HG02678 (cell line): Measurements from ENCODE around the gene RRP1.
"Not testable (repeated sequence)": the region's sequence is repeated elsewhere in the genome, so short reads cannot be mapped to it uniquely, and the experiment has no call there.

Source experiments
- ATAC-seq: cut with Tn5 transposase; IDR thresholded peaks from one replicate; pipeline ENCODE4 v1.9.1; 2021; ENCODE audit warnings: mild to moderate bottlenecking, moderate library complexity; ENCODE audit not compliant: unreplicated experiment

RRP1 gene

DNA sequence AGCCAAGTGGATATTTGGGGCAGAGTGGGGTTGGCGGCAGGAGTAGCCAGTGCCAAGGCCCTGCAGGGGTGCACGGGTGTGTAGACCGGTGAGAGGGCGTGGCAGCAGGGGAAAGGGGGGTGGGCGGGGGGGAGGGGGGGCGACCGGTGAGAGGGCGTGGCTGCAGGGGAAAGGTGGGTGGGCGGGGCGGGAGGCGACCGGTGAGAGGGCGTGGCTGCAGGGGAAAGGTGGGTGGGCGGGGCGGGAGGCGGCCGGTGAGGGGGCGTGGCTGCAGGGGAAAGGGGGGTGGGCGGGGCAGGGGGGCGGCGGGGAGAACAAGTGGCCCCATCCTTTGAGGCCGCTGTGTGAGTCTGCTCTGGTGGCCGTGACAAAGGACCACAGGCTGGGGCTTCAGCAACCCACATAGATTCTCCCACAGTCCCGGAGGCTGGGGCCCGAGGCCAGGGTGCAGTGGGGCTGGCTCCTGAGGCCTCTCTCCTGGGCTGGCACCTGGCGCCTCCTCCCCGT is 25.8 kb downstream of the RRP1 start:
- no peak for ATAC-seq

DNA sequence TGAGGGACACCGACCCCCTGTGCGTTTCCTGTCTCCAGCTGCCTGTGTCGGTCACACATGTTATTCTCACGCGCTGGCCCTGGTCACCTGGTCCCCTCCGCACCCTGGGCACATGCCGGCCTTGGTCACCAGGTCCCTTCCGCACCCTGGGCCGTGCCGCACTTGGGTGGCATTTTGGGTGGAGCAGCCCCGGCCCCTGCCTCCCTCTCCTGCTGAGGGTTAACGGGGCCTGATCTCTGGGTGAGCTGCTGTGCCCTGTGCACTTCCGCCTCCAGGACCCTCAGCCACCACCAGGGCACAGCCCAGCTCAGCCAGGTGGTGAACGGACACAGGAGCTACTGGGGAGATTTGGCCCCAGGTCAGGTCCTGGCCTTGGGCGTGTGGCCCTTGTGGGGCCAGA is 26.6 kb downstream of the RRP1 start:
- ATAC-seq: no peak

DNA sequence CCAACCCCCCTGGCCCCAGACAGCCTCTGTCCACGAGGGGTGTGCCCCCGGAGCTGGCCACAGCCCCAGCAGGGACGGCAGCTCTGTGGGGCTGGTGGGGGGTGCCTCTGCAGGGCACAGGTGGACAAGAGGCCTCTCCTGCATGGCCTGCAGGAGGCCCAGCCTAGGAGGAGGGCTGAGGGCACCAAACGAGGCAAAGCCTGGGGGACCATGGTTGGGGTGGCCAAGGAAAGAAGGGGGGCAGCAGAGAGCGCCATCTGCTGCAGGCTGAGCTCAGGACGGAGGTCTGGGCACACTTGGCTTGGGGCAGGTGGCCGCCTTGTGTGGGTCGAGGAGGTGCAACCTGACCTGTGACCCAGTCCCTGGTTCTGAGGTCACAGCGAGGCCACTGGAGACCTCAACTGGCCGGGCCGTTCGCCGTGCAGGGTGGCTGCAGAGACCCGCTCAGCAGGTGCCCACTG is 27.3 kb downstream of the RRP1 start:
- no peak for ATAC-seq

DNA sequence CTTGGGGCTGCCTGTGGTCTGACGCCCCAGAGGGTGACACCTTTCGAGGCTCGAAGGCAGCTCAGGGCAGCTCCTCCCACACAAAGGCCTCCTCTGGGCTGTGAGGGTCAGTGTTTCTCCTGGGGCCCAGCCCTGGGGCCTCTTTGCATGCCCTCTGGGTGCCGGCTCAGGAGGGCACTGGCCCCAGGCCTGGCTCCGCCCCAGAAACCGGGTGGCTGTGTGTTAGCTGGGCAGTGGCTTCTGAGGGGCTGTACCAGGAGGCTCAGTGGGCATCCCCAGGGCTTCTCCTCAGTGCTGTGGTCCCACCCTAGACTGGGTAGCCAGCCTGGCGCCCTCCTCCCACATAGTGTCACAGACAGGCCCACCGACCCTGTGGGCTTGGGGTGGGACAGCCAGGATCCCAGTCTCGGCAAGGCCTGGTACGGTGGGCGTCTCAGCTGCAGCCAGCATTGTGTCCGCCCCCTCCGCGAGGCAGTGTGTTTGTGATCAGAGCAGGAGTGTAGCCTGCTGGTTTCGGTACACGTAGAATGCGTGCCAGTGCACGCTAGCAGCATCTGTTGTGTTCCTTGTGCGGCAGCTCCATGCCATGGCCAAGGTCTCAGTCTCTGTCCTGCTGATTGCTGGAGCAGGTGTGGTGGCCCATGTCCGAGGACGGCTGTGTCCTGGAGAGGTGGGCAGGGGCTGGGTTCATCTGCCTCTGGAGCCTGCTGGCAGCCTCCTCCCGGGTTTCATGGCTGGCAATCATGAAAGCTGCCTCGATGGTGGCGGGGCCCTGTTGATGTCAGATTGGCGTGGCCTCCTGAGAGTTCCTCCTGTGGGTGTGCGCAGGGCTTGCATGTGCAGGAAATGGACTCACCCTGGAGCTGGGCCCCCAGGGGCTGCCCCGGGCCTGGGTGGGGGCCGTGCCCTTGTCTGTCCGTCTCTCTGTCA is 28.0 kb downstream of the RRP1 start:
- ATAC-seq: no peak

DNA sequence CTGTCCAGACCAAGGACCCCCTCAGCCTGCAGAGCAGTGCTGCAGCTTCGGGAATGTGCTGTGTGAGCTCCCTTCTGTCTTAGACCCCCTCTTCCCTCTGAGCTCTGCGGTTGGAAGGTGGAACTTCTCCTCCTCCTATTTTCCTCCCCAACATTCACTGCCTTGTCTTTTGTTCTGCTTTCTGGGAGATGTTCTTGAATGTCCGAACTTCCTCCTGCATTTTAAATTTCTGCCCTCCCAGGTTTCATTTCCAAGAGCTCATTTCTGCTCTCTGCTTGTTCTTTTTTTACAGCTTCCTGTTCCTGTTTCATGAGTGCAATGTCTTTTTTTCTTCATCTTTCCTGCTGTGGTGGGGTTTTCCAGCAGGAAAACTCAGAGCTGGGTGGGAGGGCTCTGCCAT is 29.3 kb downstream of the RRP1 start:
- no peak for ATAC-seq

DNA sequence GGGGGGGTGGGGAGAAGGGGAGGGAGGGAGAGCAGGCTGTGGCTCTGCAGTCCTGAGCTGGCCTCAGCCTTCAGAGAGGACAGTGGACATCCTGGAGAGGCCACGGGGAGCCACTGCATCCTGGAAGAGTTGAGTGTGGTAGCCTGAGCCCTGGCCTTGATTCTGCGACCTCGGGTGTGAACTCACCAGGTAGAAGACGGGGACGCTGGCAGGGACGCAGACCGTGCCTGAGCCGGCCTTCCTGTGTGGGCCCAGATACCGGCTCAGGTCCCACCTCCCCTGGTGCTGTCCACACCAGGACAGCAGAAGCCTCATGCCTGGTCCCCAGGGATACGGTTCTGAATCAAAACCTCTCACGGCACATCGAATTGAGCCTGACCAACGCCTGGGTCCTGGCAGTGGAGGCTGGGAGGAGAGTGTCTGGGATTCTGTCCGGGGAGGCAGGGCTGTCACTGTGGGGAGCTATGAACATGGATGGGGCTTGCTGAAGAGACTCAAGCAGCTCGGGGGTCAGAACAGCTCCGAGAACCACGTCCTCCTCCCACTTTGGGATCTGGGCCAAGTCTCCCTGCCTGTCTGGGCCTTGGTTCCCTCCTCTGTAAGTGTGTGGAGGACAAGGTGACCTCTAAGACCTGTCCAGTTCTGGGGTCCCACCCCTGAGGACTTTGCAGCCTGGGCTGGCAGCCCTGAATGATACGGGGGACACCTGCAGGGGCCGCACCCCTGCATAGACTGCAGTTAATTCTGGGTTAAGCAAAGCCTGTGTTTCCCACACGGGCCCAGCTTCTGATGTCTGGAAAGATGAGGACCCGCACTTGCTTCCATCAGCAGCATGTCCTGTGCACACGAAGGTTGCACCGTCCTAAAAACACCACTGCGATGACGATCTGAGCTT is 30.4 kb downstream of the RRP1 start:
- ATAC-seq: no peak

DNA sequence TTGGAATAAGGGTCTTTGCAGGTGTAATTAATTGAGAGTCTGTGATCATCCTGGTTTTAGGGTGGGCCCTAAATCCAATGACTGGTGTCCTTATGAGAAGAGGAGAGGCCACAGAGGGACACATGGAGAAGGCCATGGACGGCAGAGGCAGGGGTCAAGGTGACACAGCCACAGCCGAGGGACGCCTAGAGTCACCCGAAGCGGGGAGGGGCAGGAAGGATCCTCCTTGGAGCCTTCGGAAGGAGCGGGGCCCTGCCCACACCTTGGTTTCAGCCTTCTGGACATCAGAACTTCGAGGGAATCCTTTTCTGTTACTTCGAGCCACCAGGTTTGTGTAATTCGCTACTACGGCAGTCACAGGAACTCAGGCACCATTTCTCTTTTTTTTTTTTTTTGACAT is 31.1 kb downstream of the RRP1 start:
- ATAC-seq: no peak

DNA sequence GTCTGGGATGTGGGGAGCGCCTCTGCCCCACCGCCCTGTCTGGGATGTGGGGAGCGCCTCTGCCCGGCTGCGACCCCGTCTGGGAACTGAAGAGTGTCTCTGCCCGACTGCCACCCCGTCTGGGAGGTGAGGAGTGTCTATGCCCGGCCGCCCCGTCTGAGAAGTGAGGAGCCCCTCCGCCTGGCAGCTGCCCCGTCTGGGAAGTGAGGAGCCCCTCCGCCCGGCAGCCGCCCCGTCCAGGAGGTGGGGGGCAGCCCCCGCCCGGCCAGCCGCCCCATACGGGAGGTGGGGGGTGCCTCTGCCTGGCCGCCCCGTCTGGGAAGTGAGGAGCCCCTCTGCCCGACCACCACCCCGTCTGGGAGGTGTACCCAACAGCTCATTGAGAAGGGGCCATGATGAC is 32.8 kb downstream of the RRP1 start:
- not testable (repeated sequence) for ATAC-seq

DNA sequence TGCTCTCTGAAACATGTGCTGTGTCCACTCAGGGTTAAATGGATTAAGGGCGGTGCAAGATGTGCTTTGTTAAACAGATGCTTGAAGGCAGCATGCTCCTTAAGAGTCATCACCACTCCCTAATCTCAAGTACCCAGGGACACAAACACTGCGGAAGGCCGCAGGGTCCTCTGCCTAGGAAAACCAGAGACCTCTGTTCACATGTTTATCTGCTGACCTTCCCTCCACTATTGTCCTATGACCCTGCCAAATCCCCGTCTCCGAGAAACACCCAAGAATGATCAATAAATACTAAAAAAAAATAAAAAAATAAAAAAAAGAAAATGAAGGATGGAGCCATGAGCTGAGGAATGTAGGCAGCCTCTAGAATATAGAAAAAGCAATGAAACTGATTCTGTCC is 33.4 kb downstream of the RRP1 start:
- not testable (repeated sequence) for ATAC-seq

DNA sequence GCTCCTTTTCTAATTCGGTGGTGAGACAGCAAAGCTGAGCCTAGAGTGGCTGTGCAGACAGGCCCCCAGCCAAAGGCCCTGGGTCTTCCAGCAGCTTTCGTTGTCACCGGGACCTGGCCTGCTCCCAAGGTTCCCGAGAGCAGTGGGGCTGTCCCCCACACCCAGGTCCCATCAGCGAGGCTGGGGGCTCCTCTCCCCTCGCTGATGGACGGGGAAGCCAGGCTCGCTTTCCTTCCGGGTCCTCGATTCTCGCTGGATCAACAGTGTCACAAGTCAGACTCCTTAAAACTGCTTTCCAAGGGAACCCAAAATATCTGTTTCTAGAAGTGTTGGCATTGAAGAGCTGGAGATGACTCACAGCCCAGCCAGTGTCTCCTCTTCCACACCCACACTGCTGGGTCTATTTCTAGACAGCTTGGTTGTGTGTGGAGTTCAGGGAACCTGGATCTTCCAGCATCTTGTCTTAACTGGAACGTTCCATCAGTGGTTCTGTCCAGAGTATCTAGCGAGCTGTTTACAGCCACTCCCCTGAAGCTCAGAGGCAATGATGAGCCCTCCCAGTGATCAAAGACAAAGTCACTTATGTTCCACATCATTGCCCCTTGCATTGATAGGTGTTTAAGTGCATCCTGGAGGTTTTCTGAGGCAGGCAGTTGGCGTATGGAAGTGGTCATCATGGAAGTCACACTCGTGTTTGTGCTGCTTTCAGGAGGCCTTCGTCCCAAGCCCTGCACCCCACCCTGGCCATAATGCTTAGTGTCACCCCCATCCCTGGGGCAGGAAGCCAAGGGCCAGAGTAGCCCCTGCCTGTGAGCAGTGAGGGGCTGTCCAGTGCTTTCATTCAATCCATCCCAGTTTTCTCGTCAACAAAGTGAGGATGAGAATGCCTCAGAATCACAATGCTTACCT is 35.2 kb downstream of the RRP1 start:
- no peak for ATAC-seq

DNA sequence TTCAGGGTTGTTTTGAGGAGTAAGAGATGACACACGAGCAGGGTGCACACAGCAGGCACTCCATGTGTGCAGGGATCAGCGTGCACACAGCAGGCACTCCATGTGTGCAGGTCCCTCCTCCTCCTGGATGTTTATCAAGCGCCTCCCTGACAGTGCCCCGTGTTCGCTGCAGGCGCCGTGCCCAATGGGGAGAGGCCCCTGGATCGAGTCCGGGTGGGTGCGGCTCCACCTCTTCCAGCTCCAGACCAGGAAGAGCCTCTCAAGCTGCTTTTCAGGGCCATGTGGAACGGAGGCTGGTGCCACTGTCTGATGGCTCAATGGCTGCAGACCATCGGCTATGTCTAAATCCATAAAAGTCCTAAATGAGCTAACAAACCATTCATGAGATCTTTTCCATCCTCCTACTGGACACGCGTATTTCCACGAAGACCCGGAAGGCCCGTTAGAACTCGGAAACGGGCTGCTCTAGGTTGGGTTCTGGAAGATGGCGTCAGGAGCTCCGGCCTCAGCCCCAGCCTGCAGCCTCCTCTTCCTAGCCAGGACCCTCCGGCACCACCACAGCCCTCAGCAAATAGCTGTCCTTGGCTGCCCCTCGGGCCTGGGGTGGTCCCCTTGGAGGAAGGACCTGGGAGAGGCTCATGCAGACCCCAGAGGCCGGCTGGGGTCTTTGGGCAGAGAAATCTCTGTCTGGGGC is 36.0 kb downstream of the RRP1 start:
- no peak for ATAC-seq

DNA sequence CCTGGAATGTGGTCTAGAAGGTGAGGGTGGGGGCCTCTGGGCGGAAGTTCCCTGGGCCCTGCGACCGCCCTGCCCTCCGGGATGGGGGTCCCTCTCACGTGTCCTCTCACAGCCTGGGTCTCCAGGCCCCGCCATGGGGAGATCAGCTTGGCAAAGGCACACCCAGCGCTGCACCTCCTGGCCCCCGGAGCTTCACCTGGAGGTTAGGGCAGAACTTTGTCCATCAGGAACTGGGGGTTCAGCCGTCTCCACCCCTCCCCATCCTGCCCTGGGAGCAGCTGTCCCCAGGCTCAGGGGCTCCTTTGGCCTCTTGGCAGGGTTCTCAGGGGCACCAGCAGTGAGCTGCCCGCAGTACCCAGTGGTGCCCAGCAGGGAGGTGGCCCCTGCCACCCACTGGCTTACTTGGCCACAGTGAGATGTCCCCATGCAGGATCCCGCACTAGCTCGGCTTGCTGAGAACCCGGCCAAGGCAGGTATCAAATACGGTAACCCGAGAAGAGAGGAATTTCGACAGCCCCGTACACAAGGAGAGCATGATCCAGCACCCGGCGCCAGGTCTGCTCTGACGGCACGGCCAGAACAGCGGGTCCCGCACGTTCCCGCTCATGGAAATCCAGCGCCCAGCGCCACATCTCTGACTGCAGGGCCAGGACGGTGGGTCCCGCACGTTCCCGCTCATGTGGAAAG is 36.7 kb downstream of the RRP1 start:
- ATAC-seq: no peak

DNA sequence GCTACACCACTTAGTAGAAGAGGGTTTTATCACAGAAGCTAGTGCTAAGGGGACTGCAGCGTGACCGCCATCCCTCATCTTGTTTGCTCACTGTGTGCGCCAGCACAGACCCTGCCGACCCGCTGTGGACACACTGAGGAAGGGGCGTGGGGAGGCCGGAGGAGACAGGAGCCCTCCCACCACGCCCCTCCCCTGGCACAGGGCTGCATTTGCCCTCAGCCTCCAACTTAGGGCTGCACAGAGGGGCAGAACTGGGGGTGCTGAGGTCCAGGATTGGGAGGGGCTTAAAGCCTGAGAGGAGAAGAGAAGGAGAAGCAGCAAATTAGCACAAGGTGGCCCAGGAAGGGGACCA is 37.2 kb downstream of the RRP1 start:
- no peak for ATAC-seq

DNA sequence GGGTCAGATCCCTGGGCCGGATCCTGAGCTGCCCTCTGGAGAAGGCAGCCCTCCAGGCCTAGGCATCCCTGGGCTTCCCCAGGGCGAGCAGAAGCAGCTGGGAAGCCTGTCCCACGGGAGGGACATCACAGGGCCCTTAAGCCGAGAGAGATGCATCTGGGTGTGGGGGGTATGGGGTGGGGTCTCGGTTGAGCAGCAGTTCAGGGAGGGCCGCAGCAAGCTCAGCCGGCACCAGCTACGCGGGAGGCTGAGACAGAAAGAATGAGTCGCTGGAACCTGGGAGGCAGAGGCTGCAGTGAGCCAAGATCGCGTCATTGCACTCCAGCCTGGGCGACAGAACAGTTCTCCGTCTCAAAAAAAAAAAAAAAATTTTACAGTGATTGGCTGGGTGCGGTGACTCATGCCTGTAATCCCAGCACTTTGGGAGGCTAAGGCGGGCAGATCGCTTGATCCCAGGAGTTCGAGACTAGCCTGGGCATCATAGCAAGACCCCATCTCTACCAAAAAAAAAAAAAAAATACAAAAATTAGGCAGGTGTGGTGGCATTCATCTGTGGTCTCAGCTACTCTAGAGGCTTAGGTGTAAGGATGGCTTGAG is 37.7 kb downstream of the RRP1 start:
- no peak for ATAC-seq

DNA sequence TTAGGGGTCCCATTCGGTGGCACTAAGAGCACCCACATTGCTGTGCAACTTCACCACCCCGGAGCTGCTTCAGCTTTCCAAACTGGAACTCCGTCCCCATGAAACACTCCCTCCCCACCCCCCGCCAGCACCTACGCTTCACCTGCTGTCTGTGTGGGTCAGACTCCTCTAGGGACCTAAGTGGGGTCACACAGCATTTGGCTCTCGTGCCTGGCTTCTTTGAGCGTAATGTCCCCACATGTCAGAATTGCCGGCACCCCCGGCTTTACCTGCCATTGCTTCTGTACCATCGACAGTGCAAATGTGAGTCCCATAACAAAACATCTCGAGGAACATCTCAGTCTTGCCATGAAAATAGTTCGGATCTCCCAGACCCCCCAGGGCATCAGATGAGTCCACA is 39.8 kb downstream of the RRP1 start:
- no peak for ATAC-seq

DNA sequence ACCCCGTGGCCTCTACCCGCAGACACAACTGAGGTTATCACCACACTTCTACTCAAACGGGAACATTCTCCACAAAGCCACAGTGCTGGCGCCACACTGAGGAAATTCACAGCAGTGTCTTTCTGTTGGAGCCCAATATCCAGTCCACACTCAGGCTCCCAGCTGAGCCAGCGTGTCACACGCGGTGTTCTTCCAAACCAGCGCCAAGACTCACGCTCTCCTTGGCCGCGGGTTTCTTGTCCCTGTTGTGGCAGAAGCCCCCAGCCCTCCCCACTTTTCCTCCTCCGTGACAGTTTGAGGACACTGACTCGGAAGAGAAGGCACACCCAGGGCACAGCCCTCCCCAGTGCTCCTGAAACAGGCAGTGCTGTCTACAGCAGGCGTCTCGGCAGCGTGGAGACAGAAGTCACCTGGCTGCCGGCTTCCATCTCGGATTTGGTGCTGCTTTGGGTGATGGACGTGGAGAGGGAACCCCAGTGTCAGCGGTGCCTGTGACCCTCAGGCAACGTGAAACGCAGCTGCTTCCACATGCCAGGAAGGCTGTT is 40.3 kb downstream of the RRP1 start:
- no peak for ATAC-seq

DNA sequence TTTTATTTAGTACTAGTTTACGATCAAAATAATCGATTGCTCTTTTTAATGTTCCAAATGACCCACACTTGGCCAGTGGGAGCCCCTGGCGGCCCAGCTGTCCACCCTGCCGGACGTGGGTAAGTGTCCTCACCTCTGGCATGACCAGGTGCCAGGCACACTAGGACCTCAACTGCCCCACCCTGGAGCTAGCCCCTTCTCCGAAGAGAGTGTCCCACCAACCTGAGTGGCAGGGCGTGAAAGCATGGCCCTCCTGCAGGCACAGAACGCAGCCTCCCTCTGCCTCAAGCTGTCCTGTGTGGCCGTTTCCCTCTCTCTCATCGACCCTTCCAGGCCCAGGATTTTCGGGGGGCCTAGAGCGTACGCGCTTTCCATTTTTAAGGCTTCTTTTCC is 42.8 kb downstream of the RRP1 start:
- ATAC-seq: no peak

DNA sequence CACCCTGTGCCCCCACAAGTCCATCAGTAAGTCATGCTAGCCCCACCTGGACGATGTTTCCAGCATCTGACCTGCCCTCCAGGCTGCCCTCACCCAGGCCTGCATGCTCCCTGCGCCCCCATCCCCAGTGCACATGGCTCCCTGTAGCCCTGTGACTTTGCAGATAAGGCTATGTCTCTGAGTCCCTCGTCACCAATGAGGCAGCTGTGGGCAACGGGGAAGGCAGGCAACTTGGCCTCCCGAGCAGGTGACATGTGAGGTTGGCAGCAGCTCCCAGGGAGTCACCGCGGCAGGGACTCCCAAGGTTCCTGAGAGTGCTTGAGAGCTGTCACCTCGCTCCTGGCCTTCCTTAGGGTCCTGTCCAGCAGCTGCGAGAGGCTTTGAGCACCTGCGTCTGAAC is 43.3 kb downstream of the RRP1 start:
- ATAC-seq: no peak
